Embryonic facial prominence (tissue), 1 donor: ENCODE data around the gene LRP10.
A peak's percentile ranks its signal among the peaks of the same experiment; 100 is the strongest.
"Not testable (repeated sequence)": the region's sequence is repeated elsewhere in the genome, so short reads cannot be mapped to it uniquely, and the experiment has no call there.

ENCODE experiments used
- DNase-seq: peaks from one replicate; pipeline ENCODE4 v3.0.0-alpha.2; 2016; ENCODE audit errors: extremely low spot score

Gene LRP10

GRCh38 chr14:22887260-22887989 lies 15.9 kb downstream of the LRP10 start:
- DNase-seq = peak; percentile 83

DNA sequence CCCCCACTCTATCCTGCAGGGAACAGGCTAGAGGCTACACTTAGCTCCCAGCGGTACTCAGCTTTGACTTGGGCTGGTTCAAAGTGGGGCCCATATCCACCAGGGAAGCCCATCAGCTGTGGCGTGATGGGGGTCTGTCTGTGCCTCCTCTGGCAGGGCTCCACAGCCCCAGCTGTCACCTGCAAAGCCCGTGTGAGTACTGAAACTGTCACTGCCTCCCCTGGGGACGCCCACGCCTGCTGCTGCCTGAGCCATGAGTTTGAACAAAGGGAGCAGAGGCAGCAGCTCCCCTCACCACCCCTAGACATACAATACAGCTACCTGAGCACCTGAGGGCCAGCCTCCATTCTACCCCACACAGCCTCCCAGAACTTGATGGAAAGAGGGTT lies 16.4 kb downstream of the LRP10 start:
- DNase-seq = no peak

DNA sequence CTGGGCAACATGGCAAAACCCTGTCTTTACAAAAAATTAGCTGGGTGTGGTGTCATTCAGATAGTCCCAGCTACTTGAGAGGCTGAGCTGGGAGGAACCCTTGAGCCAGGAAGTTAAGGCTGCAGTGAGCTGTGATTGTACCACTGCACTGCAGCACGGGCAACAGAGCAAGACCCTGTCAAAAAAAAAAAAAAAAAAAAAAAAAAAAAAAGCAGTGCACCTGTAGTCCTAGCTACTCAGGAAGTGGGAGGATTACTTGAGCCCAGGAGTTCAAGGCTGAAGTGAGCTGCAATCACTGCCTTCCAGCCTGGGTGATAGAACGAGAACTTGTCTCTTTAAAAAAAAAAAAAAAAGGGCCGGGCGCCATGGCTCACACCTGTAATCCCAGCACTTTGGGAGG lies 17.1 kb downstream of the LRP10 start:
- no peak for DNase-seq

DNA sequence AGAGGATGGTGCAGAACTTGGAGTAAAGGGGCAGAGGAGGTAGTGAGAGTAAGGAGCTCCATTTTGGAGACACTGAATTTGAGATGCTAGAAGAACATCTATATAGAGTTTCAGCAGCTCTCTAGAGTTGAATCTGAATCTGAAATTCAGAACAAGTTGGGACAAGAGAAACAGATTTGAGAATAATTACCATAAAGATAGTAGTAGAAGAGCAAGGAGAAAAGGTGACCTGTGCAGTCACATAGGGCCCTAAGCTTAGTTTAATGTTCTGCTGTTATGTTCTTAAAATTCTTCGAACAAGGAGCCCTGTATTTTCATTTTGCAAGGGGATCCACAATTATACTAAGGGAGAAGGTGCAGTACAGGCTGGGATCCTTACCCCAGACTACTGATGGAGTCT lies 18.9 kb downstream of the LRP10 start:
- no peak for DNase-seq

GRCh38 chr14:22892488-22892887 lies 20.9 kb downstream of the LRP10 start:
- DNase-seq = no peak

DNA sequence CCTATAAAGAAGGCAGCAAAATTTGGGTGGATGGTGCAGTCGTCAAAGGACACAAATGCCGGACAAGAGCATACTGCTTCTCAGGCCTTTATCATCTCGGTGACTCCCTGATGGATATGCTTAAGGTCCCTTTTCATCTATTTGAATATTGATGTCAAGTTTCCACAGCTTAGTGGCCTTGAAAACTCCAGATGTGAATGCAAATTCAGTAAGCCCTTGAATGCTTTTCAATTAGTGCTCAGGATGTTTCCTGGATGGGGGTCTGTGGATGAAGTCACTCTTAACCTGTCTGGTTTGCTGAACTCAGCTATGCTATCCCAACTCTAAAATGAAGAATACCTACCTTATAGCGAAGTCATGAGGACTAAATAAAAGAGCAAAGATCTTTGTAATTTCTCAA lies 22.2 kb downstream of the LRP10 start:
- DNase-seq = no peak

DNA sequence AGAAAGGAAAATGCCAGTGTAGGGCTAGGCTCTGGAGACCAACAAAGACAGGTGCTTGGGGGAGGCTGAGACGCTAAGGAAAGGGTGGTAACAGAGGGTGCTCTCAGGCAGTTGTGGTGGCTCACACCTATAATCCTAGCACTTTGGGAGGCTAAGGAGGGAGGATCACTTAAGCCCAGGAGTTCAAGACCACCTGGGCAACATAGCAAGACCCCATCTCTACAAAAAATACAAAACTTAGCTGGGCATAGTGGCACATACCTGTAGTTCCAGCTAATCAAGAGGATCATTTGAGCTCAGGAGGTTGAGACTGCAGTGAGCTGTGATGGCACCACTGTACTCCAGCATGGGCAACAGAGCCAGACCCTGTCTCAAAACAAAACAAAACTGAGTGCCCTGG lies 23.9 kb downstream of the LRP10 start:
- DNase-seq = no peak

GRCh38 chr14:22896356-22896755 lies 24.8 kb downstream of the LRP10 start:
- no peak for DNase-seq

DNA sequence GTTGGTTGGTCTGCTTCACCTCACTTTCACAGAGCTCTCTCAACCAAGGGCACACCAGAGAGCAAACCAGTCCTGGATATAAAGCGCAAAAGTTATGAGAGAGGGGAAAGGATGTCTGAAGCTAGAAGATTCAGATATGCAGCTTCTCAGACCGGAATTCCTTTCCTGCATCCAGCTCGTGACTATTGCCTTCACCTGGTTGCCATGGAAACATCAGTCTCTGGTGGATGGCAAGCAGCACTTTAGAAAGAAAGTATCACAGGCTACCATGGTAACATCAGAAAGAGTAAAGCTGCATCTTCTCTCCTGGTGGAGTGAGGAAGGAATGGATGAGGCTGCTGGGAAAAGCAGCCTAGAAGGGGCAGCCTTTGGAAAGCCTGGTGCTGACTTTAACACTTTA lies 25.2 kb downstream of the LRP10 start:
- no peak for DNase-seq

DNA sequence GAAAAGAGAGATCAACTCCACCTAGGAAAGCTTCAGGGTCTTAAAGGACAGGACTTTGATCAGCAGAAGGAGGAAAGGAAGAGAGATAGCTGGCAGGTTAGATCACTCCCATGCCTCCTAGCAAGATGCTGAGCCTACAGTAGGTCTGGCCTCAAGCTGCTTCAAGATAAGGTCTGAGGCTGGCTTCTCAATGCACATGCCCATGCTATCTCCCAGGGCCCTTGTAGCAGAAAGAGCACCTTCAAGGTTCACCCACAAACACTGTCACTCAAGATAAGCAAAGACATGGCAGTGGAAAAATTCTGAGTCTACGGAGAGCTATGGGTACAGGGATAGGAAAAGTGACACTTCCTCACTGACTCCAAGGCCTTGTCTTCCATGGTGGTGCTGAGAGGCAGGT lies 25.8 kb downstream of the LRP10 start:
- DNase-seq = no peak

- DNase-seq = no peak
Measured at GRCh38 chr14:22898302-22899090, 27.0 kb downstream of the LRP10 start.

DNA sequence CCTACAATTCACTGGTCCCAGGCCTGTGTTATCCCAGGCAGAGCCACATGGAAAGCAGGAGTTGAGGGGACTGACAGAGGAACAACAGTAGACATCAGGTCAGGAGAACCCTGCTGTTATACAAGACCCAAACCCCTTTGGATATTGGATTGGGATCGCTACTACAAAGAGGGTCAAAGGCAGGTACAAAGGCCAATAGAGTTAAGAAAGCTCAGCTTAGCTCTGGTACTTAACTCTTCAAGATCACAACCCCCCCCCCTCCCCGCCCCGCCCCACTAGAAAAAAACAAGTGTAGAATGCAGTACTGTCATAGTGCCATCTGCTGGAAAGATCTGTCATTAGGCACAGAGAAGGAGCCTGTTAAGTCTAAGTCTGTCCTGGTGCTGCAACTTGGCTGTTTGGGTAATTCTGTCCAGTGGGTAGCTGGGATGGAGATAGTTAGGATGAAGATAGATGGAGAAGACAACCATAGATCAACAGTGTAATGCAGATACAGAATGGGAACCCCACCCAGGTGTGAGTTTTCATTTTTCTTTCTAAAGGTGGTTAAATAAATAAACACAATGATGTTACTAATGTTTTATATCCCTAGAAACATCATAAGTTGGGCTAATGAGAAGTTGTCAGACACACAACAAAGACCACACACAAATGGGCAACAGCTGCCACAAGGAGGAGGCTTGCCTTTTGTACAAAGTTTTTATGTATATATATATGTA lies 28.7 kb downstream of the LRP10 start:
- DNase-seq = peak; percentile 40

DNA sequence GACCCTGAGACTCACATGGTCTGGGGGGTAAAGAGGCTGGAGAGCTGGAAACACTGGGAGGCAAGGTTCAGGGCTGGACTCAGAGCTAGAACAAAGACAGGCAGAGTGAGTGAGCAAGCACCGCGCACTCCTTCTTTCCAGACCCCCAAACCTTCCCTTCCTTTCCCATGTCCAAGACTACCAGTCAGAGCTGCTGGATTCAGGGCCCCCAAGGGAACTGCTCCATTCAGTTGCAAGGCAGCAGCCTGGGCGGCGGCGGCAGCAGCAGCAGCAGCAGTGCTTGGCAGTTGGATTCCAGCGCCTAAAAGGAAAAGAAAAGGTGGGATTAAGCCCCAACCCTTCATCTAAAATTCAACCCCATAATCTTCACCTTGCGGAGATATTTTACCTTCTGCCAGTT lies 30.3 kb downstream of the LRP10 start:
- no peak for DNase-seq

DNA sequence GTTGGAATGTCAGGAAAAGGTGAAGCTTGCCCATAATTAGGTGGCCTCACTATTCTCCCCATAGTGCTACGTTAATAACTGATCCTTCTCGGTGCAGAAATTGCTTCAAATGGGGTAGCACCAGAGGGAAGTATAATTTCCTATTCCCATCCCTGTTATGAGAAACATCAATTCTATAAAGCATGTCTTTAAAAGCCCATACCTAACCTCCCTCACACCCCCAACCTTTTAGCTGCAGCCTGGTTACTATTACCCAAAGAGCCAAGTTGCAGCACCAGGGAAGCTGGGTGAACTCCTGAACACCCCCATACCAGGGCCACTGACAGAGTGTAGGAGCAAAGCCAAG lies 32.2 kb downstream of the LRP10 start:
- DNase-seq = no peak

DNA sequence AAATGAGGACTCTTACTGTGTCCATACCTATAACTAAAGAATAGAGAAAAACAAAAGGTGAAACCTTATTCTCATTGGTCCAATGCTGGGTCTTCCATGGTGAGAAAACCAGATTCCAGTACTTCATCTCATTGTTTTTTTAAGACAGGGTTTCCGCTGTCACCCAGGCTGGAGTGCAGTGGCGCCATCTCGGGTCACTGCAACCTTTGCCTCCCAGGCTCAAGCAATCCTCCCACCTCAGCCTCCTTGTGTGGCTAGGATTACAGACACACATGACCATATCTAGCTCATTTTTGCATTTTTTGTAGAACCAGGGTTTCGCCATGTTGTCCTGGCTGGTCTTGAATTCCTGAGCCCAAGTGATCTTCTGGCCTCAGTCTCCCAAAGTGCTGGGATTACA lies 34.1 kb downstream of the LRP10 start:
- DNase-seq = no peak

- no peak for DNase-seq
Measured at GRCh38 chr14:22906073-22906472, 34.5 kb downstream of the LRP10 start.

- no peak for DNase-seq
Measured at GRCh38 chr14:22907429-22907828, 35.9 kb downstream of the LRP10 start.

- no peak for DNase-seq
Measured at GRCh38 chr14:22908601-22909000, 37.1 kb downstream of the LRP10 start.

GRCh38 chr14:22910916-22911315 lies 39.4 kb downstream of the LRP10 start:
- DNase-seq = no peak

- not testable (repeated sequence) for DNase-seq
Measured at GRCh38 chr14:22914836-22915235, 43.3 kb downstream of the LRP10 start.

GRCh38 chr14:22915886-22916521 lies 44.5 kb downstream of the LRP10 start:
- DNase-seq = no peak
